Endothelial cell of umbilical vein (primary cell): Measurements from ENCODE around the gene SENP6. TPM values are rescaled to one million over a fixed set of nuclear protein-coding genes. Genes with fewer than 3 reads are reported as not detected.

Experiments
- BruUV-seq: library from RNA; stranded (reverse); fragments of 400-500 nt; replicated peaks from 2 replicates; lab custom pipeline; 2021; lab: Mats Ljungman, UMichigan
- CTCF ChIA-PET: fragments of 300-600, 350-600 bp; sonication (Branson Sonifier 250); formaldehyde crosslinking; loops from one replicate; lab custom pipeline; 2021; ENCODE audit warnings: antibody characterized with exemption, inconsistent platforms; lab: Charles Lee
- POLR2A ChIA-PET: fragments of 300-600, 350-600 bp; sonication (Branson Sonifier 250); formaldehyde crosslinking; loops from one replicate; lab custom pipeline; 2021; ENCODE audit warnings: antibody characterized with exemption, inconsistent platforms; lab: Charles Lee
- DNase-seq: peaks from one replicate; pipeline ENCODE4 v3.0.0-alpha.2; 2011; ENCODE audit warnings: low read depth, low spot score
- FAIRE-seq: peaks from 2 replicates; lab custom pipeline; 2011; peaks lifted over from hg19 to GRCh38; lab: Jason Lieb, UNC
- H2AFZ ChIP-seq: 2 replicates; pipeline ENCODE4 v1.6.0; 2012; ENCODE audit warnings: low read depth, low read length, control low read depth, inconsistent platforms
- H3K27ac ChIP-seq: 2 replicates; pipeline ENCODE4 v1.5.1; 2011; ENCODE audit warnings: low read depth, mild to moderate bottlenecking, control low read depth, low read length, moderate library complexity; ENCODE audit not compliant: insufficient read depth
- H3K27me3 ChIP-seq, 2 experiments: 2 replicates each; pipeline versions ENCODE4 v1.6.0 to v1.6.1; 2011; ENCODE audit warnings: low read length in 2 of 2, mixed read lengths in 1 of 2; ENCODE audit not compliant: control insufficient read depth in 2 of 2, insufficient read depth in 2 of 2
- H3K36me3 ChIP-seq, 2 experiments: 2 replicates in 1 of 2; 3 replicates in 1 of 2; pipeline ENCODE4 v1.5.1; 2011; ENCODE audit warnings: low read length in 2 of 2, mild to moderate bottlenecking in 1 of 2, moderate library complexity in 1 of 2; ENCODE audit not compliant: control insufficient read depth in 2 of 2, insufficient read depth in 2 of 2; ENCODE audit errors: extremely low read depth in 1 of 2
- H3K4me1 ChIP-seq: 3 replicates; pipeline ENCODE4 v1.5.1; 2011; ENCODE audit warnings: mild to moderate bottlenecking, low read length; ENCODE audit not compliant: control insufficient read depth, insufficient read depth; ENCODE audit errors: extremely low read depth
- H3K4me2 ChIP-seq: 2 replicates; pipeline ENCODE4 v1.6.1; 2011; ENCODE audit warnings: low read length, control low read depth, mixed read lengths; ENCODE audit not compliant: insufficient read depth
- H3K4me3 ChIP-seq, 3 experiments: fragments of 200-600 bp in 1 of 3; sonication (generic), shearing (Covaris generic) in 1 of 3; replicated peaks in 1 of 3; 2 replicates each; pipeline ENCODE4 v1.5.1; 2011 to 2016; ENCODE audit warnings: control low read depth in 3 of 3, low read length in 3 of 3, mild to moderate bottlenecking in 2 of 3, inconsistent platforms in 1 of 3, low read depth in 1 of 3, moderate library complexity in 1 of 3; ENCODE audit not compliant: insufficient read depth in 1 of 3
- H3K79me2 ChIP-seq: 2 replicates; pipeline ENCODE4 v1.6.0; 2012; ENCODE audit warnings: low read length, inconsistent platforms; ENCODE audit not compliant: control insufficient read depth, insufficient read depth
- H3K9ac ChIP-seq: replicated peaks from 2 replicates; pipeline ENCODE3; 2011; ENCODE audit warnings: low read length, control low read depth; ENCODE audit not compliant: insufficient read depth; ENCODE audit errors: extremely low read depth
- H3K9me1 ChIP-seq: replicated peaks from 3 replicates; pipeline ENCODE4 v1.6.0; 2011; ENCODE audit warnings: mild to moderate bottlenecking, low read length; ENCODE audit not compliant: control insufficient read depth, insufficient read depth; ENCODE audit errors: extremely low read depth
- H3K9me3 ChIP-seq: replicated peaks from 2 replicates; pipeline ENCODE4 v1.5.1; 2012; ENCODE audit warnings: low read length, inconsistent platforms; ENCODE audit not compliant: control insufficient read depth, insufficient read depth
- H4K20me1 ChIP-seq: replicated peaks from 2 replicates; pipeline ENCODE3; 2011; ENCODE audit warnings: mild to moderate bottlenecking, low read length; ENCODE audit not compliant: control insufficient read depth, insufficient read depth; ENCODE audit errors: extremely low read depth
- CTCF ChIP-seq, 2 donors: IDR thresholded peaks; 1 replicate in 1 of 2; 2 replicates in 1 of 2; pipeline ENCODE4 v1.5.1; 2011; ENCODE audit warnings: low read length in 2 of 2, mild to moderate bottlenecking in 2 of 2, moderate library complexity in 2 of 2, control low read depth in 1 of 2, inconsistent platforms in 1 of 2, low read depth in 1 of 2; ENCODE audit not compliant: insufficient read depth in 1 of 2; ENCODE audit errors: extremely low read depth in 1 of 2
- EZH2 ChIP-seq: IDR thresholded peaks from 2 replicates; pipeline ENCODE4 v1.6.1; 2012; ENCODE audit warnings: borderline replicate concordance, low read depth, mild to moderate bottlenecking, moderate library complexity, low read length, inconsistent platforms; ENCODE audit not compliant: severe bottlenecking
- FOS ChIP-seq: IDR thresholded peaks from 2 replicates; pipeline ENCODE4 v1.6.1; 2011; ENCODE audit warnings: mild to moderate bottlenecking, low read length, moderate library complexity, borderline replicate concordance; ENCODE audit not compliant: insufficient read depth
- GATA2 ChIP-seq: IDR thresholded peaks from 2 replicates; pipeline ENCODE4 v1.7.0; 2011; ENCODE audit warnings: low read depth, mild to moderate bottlenecking, moderate library complexity, mixed read lengths, low read length; ENCODE audit not compliant: insufficient read length, insufficient read depth
- JUN ChIP-seq: IDR thresholded peaks from 2 replicates; pipeline ENCODE4 v1.6.1; 2011; ENCODE audit warnings: borderline replicate concordance, low read depth; ENCODE audit not compliant: insufficient read length, insufficient read depth
- MAX ChIP-seq: IDR thresholded peaks from 2 replicates; pipeline ENCODE4 v1.6.1; 2011; ENCODE audit not compliant: insufficient read depth, insufficient read length
- MYC ChIP-seq: IDR thresholded peaks from one replicate; pipeline ENCODE4 v1.6.1; 2011; ENCODE audit warnings: mild to moderate bottlenecking, low read depth, low read length
- POLR2A ChIP-seq: IDR thresholded peaks from 2 replicates; pipeline ENCODE4 v1.6.1; 2012; ENCODE audit warnings: low read depth, mild to moderate bottlenecking, control low read depth, low read length
- POLR2AphosphoS5 ChIP-seq: IDR thresholded peaks from 2 replicates; pipeline ENCODE4 v1.6.1; 2012; ENCODE audit warnings: low read depth, mild to moderate bottlenecking, control low read depth, low read length, moderate library complexity; ENCODE audit not compliant: insufficient read depth
- dilution Hi-C: fragments of 300-500 bp; cut with MboI; formaldehyde crosslinking; loops from one replicate; pipeline ENCODE4 v1.15.0; 2019; ENCODE audit warnings: low sequenced_read_pairs; ENCODE audit not compliant: extremely low pct_ligation_motif_present
- intact Hi-C: fragments of 100-400 bp; cut with micrococcal nuclease; formaldehyde crosslinking; loops from one replicate; pipeline ENCODE4 v1.10.0; 2022
- polyA plus RNA-seq, 4 experiments: library from polyadenylated mRNA; depleted of rRNA in 3 of 4; stranded (reverse) in 3 of 4; unstranded in 1 of 4; fragments of >200 nt; gene quantifications; 2 replicates each; pipeline versions ENCODE4 v1.2.1 to v1.2.3, GENCODE V29; 2011 to 2012; ENCODE audit warnings: missing spikeins in 1 of 4
- total RNA-seq: library from RNA; stranded (reverse); gene quantifications from 2 replicates; pipeline ENCODE4 v1.2.3, GENCODE V29; 2021

SENP6 gene
- total and polyA plus RNA-seq, 2 donors (not counting 3 experiments of a cell fraction or from before 2014, with no cell fraction given): 11.5 to 99.1 TPM

- dilution Hi-C loops (no loop called here), intact Hi-C loops (no loop called here)
- Histone ChIP-seq H3K9ac (no peak overlapping the region), H3K27ac (no peak overlapping the region), H3K79me2 (no peaks in the 10 kb centered on the region), H4K20me1 (no peaks in the 10 kb centered on the region), H2AFZ (no peak overlapping the region), H3K4me2 (no peak overlapping the region), H3K4me1 (no peaks in the 10 kb centered on the region), H3K27me3 (no peaks in the 10 kb centered on the region), H3K9me1 (no peaks in the 10 kb centered on the region), H3K36me3 (peaks cover 0 to 17% of the 10 kb centered on the region in 2 experiments), H3K4me3 (no peak overlapping the region), H3K9me3 (no peaks in the 10 kb centered on the region)
- CTCF ChIA-PET: interaction anchor here (0.6 to 0.7 kb wide), 2 partner anchors 30 to 37 kb away, joined by 3 to 4 read pairs; no protein-coding TSS in a partner anchor
- POLR2A ChIA-PET: no interaction called here
- TF ChIP-seq JUN (no peak), CTCF (IDR thresholded peaks at IDR 0.05; ENCODE audit: extremely low read depth in 1 of 2, insufficient read depth in 1 of 2, low read depth in 1 of 2, low read length in 2 of 2) (no peak), MAX (no peak), FOS (no peak), MYC (no peak), POLR2AphosphoS5 (no peak), EZH2 (no peak), POLR2A (no peak), GATA2 (no peak)
- no peak for FAIRE-seq
- BruUV-seq: no TSS peak
- DNase-seq: no peak
These were observed 72.2 kb downstream of the SENP6 start for GRCh38 chr6:75673884-75674283.
